Body of pancreas (tissue), 4 donors: ENCODE results near the gene PRR5L. TPM values are rescaled to one million over a fixed set of nuclear protein-coding genes. Genes with fewer than 3 reads are reported as not detected.
A peak's percentile ranks its signal among the peaks of the same experiment; 100 is the strongest.

ENCODE experiments used
- ATAC-seq: fragments of 150-250 bp; one replicate; pipeline ENCODE4 v1.9.1; 2016
- DNase-seq, 4 donors: peaks; one replicate each; pipeline ENCODE4 v3.0.0-alpha.2; 2019
- H3K27ac ChIP-seq, 4 donors: fragments of 200-600 bp; sonication (generic); 1 replicate in 3 of 4; 2 replicates in 1 of 4; pipeline versions ENCODE4 v1.5.1 to v1.6.1; 2016 to 2019; ENCODE audit warnings: mild to moderate bottlenecking in 1 of 4, mixed read lengths in 1 of 4, moderate library complexity in 1 of 4
- H3K27me3 ChIP-seq, 2 donors: fragments of 200-600 bp; sonication (generic); one replicate each; pipeline ENCODE4 v1.6.0; 2016; ENCODE audit warnings: mild to moderate bottlenecking in 1 of 2
- H3K36me3 ChIP-seq, 2 donors: fragments of 200-600 bp; sonication (generic); replicated peaks in 1 of 2; 2 replicates each; pipeline ENCODE4 v1.5.1; 2016; ENCODE audit warnings: low read depth in 2 of 2; ENCODE audit not compliant: insufficient read depth in 1 of 2
- H3K4me1 ChIP-seq: fragments of 200-600 bp; sonication (generic); one replicate; pipeline ENCODE4 v1.6.0; 2016
- H3K4me3 ChIP-seq, 2 donors: fragments of 200-600 bp; sonication (generic); 1 replicate in 1 of 2; 2 replicates in 1 of 2; pipeline ENCODE4 v1.5.1; 2016 to 2019
- H3K9me3 ChIP-seq, 3 donors: fragments of 200-600 bp; sonication (generic); 1 replicate in 2 of 3; 2 replicates in 1 of 3; pipeline ENCODE4 v1.5.1; 2016
- POLR2A ChIP-seq, 3 donors: fragments of 450-650 bp; IDR thresholded peaks; one replicate each; pipeline ENCODE4 v1.6.1; 2016; ENCODE audit warnings: antibody characterized with exemption in 3 of 3, mild to moderate bottlenecking in 2 of 3
- WGBS, 2 donors: methylation state at CpG; one replicate each; pipeline ENCODE4 v1.1.5; 2017; 5-methylcytosine and 5-hydroxymethylcytosine counted together
- intact Hi-C: fragments of 100-400 bp; cut with DNase I; formaldehyde crosslinking; loops from one replicate; pipeline ENCODE4 v1.15.1; 2023
- total RNA-seq, 2 donors: library from RNA; depleted of rRNA; stranded (reverse); fragments of >200 nt; gene quantifications; one replicate each; pipeline ENCODE4 v1.1.0, GENCODE V29; 2016
- TF ChIP-seq, protein P1 (sequence below), 7 experiments: fragments of 450-650 bp in 4 of 7; fragments of 200-600 bp in 3 of 7; sonication (generic) in 3 of 7; IDR thresholded peaks; one replicate each; pipeline ENCODE4 v1.5.1; 2016 to 2019; ENCODE audit warnings: antibody characterized with exemption in 7 of 7

Gene PRR5L
- total RNA-seq, 2 donors from 2014 or later = 2.6 to 3.0 TPM

DNA sequence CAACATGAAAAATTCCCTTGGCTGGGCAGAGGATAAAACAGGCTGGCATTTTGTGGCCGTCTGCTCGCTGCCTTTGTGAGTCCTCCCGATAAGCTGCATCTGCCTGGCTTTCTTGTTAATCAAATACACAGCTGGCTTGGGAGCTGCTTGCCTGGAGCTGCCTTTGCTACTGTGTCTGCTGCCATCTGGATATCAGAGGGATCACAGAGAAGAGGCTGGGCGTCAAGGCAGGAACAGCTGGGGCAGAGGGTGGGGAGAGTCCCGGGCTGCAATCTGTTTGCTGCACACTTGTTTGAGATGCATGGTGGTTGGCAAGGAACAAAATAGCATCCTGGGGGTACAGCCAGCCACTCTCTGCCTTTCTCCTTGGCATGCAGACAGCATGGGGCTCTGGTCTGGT, 42.9 kb upstream of the PRR5L start:
- DNase-seq (no peak), ATAC-seq (no peak)
- H3K4me3 ChIP-seq = no peak overlapping the region
- TF ChIP-seq POLR2A (IDR thresholded peaks at IDR 0.05) = no peak
- TF ChIP-seq, protein P1, sequence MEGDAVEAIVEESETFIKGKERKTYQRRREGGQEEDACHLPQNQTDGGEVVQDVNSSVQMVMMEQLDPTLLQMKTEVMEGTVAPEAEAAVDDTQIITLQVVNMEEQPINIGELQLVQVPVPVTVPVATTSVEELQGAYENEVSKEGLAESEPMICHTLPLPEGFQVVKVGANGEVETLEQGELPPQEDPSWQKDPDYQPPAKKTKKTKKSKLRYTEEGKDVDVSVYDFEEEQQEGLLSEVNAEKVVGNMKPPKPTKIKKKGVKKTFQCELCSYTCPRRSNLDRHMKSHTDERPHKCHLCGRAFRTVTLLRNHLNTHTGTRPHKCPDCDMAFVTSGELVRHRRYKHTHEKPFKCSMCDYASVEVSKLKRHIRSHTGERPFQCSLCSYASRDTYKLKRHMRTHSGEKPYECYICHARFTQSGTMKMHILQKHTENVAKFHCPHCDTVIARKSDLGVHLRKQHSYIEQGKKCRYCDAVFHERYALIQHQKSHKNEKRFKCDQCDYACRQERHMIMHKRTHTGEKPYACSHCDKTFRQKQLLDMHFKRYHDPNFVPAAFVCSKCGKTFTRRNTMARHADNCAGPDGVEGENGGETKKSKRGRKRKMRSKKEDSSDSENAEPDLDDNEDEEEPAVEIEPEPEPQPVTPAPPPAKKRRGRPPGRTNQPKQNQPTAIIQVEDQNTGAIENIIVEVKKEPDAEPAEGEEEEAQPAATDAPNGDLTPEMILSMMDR (IDR thresholded peaks at IDR 0.05) = no peak
- WGBS, 2 donors = 48 to 51% methylated on average over 5 of the region's 5 CpGs
- H3K27ac ChIP-seq = no peak overlapping the region
- no peaks in the 10 kb centered on the region for H3K4me1 ChIP-seq
- H3K27me3 ChIP-seq = no peaks in the 10 kb centered on the region
- no peaks in the 10 kb centered on the region for H3K9me3 ChIP-seq
- intact Hi-C loops = no loop called here
- H3K36me3 ChIP-seq = no peaks in the 10 kb centered on the region

DNA sequence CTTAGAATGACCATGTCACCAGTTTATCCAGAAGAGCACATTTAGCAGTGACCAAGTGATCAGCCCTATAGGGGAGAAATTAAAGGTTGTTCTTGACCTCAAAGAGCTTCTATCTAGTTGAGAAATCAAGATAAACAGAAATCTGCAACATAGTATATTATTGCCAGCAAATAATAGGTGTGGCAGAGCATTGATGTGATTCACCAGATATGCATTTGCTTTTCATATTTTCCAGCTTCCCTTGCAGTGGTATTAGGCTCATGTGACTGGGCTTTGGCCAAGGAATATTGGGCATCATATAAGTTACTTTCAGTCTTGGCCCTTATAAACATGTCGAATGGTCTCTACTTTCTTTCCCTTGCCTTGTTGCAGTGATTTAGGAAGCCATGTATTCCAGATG, 41.4 kb upstream of the PRR5L start:
- intact Hi-C loops = no loop called here
- no peak for ATAC-seq
- no peak for DNase-seq
- no peaks in the 10 kb centered on the region for H3K27me3 ChIP-seq
- H3K9me3 ChIP-seq = no peaks in the 10 kb centered on the region
- WGBS, 2 donors = 78 to 95% methylated on average over 1 of the region's 1 CpG
- no peak overlapping the region for H3K4me3 ChIP-seq
- H3K36me3 ChIP-seq = no peaks in the 10 kb centered on the region
- no peak overlapping the region for H3K27ac ChIP-seq
- H3K4me1 ChIP-seq = no peaks in the 10 kb centered on the region
- TF ChIP-seq, protein P1 (IDR thresholded peaks at IDR 0.05) = no peak
- TF ChIP-seq POLR2A (IDR thresholded peaks at IDR 0.05) = no peak

DNA sequence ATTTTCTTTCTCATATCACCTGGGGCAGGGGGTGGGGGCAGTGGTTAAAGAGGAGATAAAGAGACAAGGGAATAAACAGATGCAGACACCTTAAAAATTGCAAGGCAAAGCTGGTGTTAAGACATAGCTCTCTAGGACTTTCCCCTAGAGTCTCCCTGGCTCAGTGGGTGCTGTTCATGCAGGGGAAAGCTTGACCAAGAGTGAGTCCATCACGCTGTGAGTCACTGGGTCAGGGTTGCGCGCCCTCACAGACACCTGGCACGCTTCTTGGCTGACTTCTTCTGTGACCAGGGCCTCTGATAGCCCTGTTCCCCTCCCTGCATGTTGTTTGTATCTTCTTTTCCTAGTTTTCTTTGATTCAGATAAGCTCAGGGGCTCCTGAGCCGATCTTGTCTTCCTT, 38.7 kb upstream of the PRR5L start:
- Histone ChIP-seq H3K9me3 (no peaks in the 10 kb centered on the region), H3K36me3 (no peaks in the 10 kb centered on the region), H3K4me3 (no peak overlapping the region), H3K27ac (no peak overlapping the region), H3K4me1 (no peaks in the 10 kb centered on the region), H3K27me3 (no peaks in the 10 kb centered on the region)
- TF ChIP-seq, protein P1 (IDR thresholded peaks at IDR 0.05) = no peak
- no peak for TF ChIP-seq POLR2A (IDR thresholded peaks at IDR 0.05)
- 59 to 70% methylated on average over 5 of the region's 5 CpGs for WGBS, 2 donors
- ATAC-seq = no peak
- DNase-seq = no peak
- intact Hi-C loops = no loop called here

- WGBS, 2 donors = 29 to 41% methylated on average over 9 to 12 of the region's 12 CpGs
- intact Hi-C loops = no loop called here
- TF ChIP-seq, protein P1 (IDR thresholded peaks at IDR 0.05) = peak; percentile 20 to 55 (median 49)
- TF ChIP-seq POLR2A (IDR thresholded peaks at IDR 0.05) = no peak
- H3K4me3 ChIP-seq = no peak overlapping the region
- no peaks in the 10 kb centered on the region for H3K4me1 ChIP-seq
- H3K27ac ChIP-seq = no peak overlapping the region
- ATAC-seq = peak; percentile 67
- H3K36me3 ChIP-seq = no peaks in the 10 kb centered on the region
- no peaks in the 10 kb centered on the region for H3K27me3 ChIP-seq
- peak; percentile 43 to 62 (median 58) for DNase-seq
- H3K9me3 ChIP-seq = no peaks in the 10 kb centered on the region
Observed at GRCh38 chr11:36258730-36259360, 37.2 kb upstream of the PRR5L start.

GRCh38 chr11:36261094-36261493, 35.0 kb upstream of the PRR5L start:
- ATAC-seq (no peak), DNase-seq (no peak)
- intact Hi-C loops = no loop called here
- H3K9me3 ChIP-seq = no peaks in the 10 kb centered on the region
- TF ChIP-seq, protein P1 (IDR thresholded peaks at IDR 0.05) = no peak
- TF ChIP-seq POLR2A (IDR thresholded peaks at IDR 0.05) = no peak
- H3K27me3 ChIP-seq = no peaks in the 10 kb centered on the region
- no peaks in the 10 kb centered on the region for H3K36me3 ChIP-seq
- H3K27ac ChIP-seq = no peak overlapping the region
- WGBS, 2 donors = 66 to 69% methylated on average over 4 of the region's 4 CpGs
- no peak overlapping the region for H3K4me3 ChIP-seq
- peaks cover 6% of the 10 kb centered on the region for H3K4me1 ChIP-seq
